Neuron (in vitro differentiated cells): ENCODE data around the gene CDKN2D.

Experiments used
- H2AFZ ChIP-seq: one replicate; pipeline ENCODE4 v1.6.1; 2013; ENCODE audit warnings: low read depth, mild to moderate bottlenecking, inconsistent platforms, low read length, moderate library complexity
- H3K27me3 ChIP-seq: one replicate; pipeline ENCODE4 v1.6.1; 2013; ENCODE audit warnings: low read length; ENCODE audit not compliant: insufficient read depth
- H3K36me3 ChIP-seq: one replicate; pipeline ENCODE4 v1.6.1; 2013; ENCODE audit warnings: low read length; ENCODE audit not compliant: insufficient read depth
- H3K4me1 ChIP-seq: one replicate; pipeline ENCODE4 v1.6.1; 2013; ENCODE audit warnings: low read length; ENCODE audit not compliant: insufficient read depth
- H3K4me3 ChIP-seq: 2 replicates; pipeline ENCODE4 v1.5.1; 2013; ENCODE audit warnings: mild to moderate bottlenecking, low read length, moderate library complexity
- H3K9me3 ChIP-seq: one replicate; pipeline ENCODE4 v1.6.1; 2013; ENCODE audit warnings: low read length

Gene CDKN2D

GRCh38 chr19:10517760-10518443 lies 50.9 kb downstream of the CDKN2D start:
- peaks cover 81% of the 10 kb centered on the region for H3K27me3 ChIP-seq
- H3K4me3 ChIP-seq: no peak overlapping the region

GRCh38 chr19:10517361-10517759 lies 51.4 kb downstream of the CDKN2D start, which contains the start of gene S1PR5:
Gene S1PR5, minus strand, starts transcription at chr19:10517447. Its CDS starts 2,436 bp downstream, at chr19:10515011.
- Histone ChIP-seq H3K9me3 (no peaks in the 10 kb centered on the region), H2AFZ (no peak within 1 kb of the TSS), H3K4me1 (peaks cover 6% of the 10 kb centered on the region), H3K4me3 (no peak within 1 kb of the TSS), H3K27me3 (peaks cover 85% of the 10 kb centered on the region), H3K36me3 (no peaks in the 10 kb centered on the region)

More at GRCh38 chr19:10517760-10518443, 50.9 kb downstream of the CDKN2D start:
- H3K36me3 ChIP-seq: no peaks in the 10 kb centered on the region
- no peak overlapping the region for H2AFZ ChIP-seq
- peaks cover 6% of the 10 kb centered on the region for H3K4me1 ChIP-seq
- H3K9me3 ChIP-seq: no peaks in the 10 kb centered on the region

- H3K9me3 ChIP-seq: no peaks in the 10 kb centered on the region
- no peaks in the 10 kb centered on the region for H3K36me3 ChIP-seq
- H3K27me3 ChIP-seq: peaks cover 83% of the 10 kb centered on the region
- H3K4me3 ChIP-seq: no peak overlapping the region
- H3K4me1 ChIP-seq: peaks cover 6% of the 10 kb centered on the region
- H2AFZ ChIP-seq: no peak overlapping the region
Measured at GRCh38 chr19:10516671-10517286, 52.0 kb downstream of the CDKN2D start.
